ENCODE results near the gene SLC24A3.

Gene SLC24A3

DNA sequence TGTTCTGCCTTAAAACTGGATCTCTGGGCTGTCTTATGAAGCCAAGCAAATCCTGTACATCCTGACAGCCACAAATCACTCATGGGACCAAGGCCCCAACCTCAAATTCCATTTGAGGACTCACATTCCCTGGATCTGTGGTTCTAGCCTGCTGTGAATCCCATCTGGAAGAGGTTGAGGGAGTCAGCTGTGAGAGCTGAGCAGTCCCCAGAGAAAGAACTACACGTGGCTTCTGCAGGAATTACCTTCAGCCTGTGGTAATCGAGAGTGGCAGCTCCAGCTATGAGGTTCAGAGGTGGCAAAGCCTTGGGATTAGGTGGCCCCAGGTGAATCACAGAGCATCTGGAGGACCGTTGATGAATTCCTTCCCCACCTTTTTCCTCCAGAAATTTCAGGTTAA, 245.2 kb downstream of the SLC24A3 start:
- no peak for DNase-seq (ENCODE audit: low read depth in 2 of 2)

DNA sequence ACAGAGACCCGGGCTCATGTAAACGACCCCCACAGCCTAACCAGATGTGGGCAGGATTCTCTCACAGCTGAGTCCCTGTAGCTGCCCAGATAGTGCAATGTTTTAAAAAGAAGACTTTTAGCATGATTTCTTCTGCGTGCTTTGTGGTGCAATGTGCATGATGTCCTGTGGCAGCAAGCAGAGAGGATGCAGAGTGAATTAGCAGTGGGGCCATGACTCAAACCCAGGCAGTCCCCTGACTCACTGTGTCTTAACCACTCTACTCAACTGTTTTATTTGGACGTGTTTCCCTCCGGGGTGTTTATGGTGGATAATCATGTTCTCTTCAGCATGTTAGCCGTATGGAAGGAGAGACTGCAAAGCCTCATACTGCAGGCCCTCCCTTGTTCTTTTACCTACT, 247.9 kb downstream of the SLC24A3 start:
- DNase-seq (ENCODE audit: low read depth in 2 of 2), result no peak

DNA sequence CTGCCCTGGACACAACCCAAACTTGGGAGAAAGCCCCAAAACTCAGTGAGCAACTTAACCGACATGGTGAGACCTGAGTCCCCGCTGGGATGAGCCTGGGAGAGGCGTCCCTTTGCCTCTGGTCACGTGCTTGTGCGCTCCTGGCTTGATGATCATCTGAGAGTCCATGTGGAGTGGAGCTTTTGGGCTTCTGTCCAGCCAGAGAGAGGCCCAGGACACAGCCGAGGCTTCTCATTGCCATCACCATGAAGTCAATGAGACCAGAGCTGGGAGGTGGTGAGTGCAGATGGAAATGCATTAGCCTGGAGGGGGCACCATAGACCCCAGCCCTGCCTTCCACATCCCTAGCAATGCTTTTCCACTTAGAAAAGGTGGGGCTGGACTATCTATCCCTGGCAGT, 250.0 kb downstream of the SLC24A3 start:
- no peak for DNase-seq (ENCODE audit: low read depth in 2 of 2)

DNA sequence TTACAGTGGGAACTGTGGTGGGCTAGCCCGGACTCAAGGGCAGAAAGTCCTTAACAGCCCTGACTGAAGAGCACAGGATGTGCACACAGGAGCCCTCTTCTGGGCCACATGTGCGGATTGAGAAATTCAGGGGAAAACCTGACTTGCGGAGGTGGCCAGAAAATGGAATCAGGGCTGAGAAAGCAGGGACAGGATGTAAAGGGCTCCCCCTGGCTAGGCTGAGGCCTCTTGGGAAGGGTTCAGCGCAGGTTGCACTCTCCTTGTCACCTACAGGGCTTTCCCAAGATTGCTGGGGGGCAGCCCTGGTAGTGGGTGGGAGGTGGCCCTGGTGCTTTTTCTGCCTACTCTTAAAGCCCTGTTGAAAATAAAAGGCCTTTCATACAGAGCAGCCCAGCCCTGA, 251.2 kb downstream of the SLC24A3 start:
- no peak for DNase-seq (ENCODE audit: low read depth in 2 of 2)

DNA sequence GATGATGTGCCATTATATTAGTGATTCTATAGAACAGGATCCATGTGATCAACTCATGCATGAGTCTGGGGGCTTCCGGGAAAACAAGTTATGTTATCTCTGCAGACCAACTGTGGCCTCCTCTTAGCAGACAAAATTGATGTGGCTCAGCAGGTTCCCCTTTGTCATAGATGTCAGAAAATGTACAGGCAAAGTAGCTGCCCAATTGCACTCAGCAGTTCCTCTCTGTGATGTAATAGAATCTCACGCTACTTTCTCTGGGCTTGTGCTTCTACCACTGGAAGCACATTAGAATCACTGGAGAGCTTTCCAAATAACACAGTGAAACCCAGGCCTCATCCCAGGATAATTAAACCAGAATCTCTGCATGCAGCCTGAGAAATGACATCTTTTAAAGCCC, 253.1 kb downstream of the SLC24A3 start:
- DNase-seq (ENCODE audit: low read depth in 2 of 2), result no peak

DNA sequence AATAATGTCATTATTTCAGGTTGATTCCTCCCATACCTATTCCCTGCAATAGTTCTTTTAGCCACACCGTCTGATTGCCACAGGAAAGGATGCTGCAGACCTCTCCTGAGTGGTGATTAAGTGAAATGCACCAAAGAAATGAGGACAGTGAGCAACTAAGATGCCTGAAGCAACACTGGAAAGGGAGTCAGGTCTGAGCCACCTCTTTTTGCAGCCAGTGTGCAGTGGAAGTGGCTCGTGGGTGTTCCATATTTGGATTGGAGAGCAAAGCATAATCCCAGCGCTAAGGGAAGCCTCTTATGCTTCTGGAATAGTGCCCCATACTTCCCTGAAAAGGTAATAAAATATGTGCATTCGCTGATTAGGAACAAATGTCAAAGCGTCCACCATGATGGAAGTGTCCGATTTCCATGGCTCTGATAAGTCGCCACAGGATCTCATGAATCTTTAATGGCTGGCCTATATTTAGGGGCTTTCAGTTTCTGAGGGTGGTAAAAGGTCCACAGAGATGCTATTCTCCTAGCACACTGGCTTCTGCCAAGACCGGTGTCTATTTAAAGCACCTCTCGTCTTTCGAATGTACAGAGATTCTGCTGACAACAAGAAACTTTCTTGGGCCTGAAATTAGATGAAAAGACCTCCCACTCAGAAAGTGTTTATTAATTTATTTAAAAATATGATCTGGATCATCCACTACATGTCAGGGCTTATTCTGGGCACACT, 253.9 kb downstream of the SLC24A3 start:
- no peak for DNase-seq (ENCODE audit: low read depth in 2 of 2)

DNA sequence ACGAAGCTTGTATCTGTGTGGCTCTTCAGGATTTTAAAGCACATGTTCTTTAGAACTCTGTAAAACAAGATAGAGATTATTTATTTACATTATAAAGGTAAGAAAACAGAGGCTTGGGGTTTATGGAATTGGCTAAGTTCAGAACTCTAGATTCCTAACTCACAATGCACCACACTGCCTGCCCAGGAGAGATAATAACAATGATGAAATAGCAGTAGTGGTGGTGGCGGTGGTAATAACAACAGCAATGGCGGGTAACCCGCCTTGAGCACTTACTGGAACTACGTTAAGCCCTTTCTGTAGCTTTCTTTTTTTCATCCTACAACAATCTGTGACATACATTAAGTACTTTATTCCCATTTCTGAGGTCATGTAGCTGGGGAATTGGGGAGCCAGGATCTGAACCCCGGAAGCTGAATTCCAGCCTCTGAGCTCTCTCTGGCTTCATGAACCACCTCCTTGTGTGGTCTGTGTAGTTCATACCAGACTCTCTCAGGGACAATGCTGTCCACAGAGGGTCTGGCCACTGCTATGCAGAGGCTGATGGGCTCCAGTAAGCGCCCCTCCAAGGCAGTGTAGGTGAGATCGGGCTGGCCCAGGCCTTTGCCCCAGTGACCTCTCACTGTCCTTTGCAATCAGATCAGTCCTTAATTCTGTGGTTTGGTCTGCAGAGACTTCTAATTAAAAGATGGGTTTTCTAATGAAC, 260.9 kb downstream of the SLC24A3 start:
- DNase-seq (ENCODE audit: low read depth in 2 of 2), result no peak

DNA sequence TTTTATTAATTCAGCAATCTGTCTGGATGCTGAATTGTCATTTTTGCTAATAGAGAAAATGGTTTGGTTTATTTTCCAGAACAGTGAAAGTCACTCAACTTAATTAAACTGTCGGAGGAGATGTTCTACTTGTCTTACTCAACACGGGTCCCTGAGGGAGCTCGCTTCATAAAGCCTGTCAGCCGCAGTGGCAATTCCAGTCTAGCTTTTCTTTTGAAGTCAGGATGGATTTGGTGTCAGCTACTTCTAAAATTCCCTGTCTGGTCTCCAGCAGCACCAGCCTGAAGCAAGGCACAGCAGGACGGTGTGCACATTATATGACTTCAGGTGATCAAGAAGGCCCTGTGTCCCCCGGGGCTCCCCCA, 261.5 kb downstream of the SLC24A3 start:
- DNase-seq (ENCODE audit: low read depth in 2 of 2), result no peak

DNA sequence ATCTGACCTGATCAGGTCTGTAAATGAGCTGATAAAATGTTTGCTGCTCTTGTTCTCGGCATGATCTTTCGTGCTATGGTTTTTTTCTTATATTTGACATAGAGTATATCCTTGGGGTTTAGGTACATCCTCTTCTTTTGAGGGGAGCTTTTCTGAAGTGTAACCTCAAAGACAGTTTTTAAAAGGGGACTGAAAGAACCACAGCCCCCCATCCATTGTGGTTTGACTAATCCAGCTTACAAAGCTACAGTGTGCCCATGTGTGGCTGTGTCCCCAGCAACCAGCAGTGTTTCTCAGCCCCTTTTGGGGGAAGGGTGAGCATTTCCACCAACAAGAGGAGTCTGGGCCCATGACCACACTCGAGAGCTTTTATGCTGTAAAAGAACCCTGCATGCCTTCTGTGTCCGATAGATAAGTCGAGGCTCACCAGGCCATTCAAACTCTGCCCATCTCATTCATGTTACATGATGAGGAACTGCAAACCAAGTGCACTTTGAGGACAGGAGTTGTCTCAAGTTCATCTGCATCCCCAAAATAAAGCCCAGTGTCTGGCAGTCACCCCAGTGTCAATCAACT, 266.0 kb downstream of the SLC24A3 start:
- no peak for DNase-seq (ENCODE audit: low read depth in 2 of 2)

DNA sequence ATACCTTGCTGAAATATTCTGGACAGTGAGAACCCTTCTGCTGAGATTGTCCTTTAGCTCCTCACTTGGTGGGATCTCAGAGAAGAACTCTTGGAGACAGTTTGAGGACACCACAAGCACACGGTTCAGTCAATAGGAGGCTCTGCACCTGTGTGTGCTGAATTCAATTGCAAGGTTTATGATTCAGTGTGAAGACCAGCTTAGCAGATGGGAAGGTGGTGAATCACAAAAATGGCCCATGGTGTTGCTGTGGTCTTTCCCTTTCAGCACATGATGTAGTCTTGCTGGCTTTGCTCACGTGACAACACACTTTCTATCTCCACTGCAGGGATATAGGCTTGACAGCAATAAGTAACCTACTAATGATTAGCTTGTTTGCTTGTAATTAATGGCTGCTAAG, 270.3 kb downstream of the SLC24A3 start:
- no peak for DNase-seq (ENCODE audit: low read depth in 2 of 2)

DNA sequence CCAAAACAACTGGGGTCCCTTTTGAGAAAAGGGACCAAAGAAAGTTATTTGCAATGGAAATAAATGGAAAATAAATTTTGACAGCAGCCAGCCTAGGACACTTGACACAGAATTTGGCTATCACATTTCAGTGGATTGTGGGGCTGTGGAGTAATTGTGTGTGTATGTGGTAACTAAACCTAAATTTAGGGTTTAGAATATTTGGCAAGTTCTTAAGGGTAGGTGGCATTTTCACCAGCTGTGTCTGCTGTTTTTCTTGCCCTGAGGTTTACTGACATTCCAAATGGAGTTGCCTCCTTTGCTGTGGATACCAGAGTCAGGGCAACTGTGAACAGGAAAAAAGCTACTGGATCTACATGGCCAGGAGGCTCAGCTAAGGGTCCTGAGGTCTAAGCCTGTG, 270.9 kb downstream of the SLC24A3 start:
- no peak for DNase-seq (ENCODE audit: low read depth in 2 of 2)

DNA sequence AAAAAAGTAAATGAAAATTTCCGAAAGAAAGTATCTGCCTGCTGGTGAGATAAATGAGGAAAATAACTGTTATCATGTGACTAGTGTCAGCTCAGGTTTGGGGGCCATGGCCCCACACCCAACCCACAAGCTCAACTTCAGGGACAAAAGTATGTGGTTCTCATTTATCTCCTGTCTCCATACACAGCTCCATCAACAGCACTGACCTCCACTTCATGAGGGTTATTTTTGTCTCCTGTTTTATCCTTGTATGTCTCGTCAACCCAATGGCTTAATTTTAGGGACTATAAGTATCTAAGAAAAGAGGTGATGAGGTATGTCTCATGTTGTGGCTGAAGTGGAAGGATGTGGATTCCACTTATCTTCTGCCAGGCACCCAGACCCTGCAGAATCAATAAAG, 274.0 kb downstream of the SLC24A3 start:
- no peak for DNase-seq (ENCODE audit: low read depth in 2 of 2)

DNA sequence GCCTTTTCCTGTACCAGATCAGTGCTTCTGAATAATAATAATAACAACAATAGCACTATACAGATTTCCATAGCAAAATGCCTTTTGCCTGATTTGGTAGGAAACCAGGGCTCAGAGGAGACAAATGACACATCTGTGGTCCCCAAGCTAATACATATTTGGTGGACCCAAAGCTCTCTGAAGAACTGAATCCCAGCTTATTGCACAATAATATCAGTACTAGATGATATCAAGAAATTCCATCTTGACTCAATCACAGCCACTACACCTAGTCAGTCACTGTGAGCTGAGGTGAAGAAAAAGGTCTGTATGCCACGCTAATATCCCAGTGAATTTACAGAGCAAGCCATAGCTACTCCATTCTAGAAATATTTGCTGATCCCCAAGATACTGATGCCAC, 275.0 kb downstream of the SLC24A3 start:
- DNase-seq (ENCODE audit: low read depth in 2 of 2), result no peak

DNA sequence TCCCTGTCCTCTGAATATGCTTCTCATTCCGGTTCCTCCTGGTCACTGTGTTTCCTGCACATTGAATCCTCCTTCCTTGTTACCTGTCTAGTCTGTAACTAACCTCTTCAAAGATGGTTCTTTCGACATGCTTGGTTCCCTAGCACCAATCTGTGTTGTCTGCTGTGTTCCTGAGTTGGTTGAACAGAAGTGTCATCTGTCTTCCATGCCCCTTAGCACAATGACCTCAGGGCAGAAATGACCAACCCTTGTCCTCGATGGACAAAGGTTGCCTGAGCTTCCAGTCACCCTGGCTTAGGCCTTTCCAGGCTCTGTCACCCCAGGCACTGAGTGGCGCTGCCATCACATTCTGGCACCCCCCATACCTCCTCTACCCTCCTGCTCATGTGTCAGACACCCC, 278.8 kb downstream of the SLC24A3 start:
- no peak for DNase-seq (ENCODE audit: low read depth in 2 of 2)

DNA sequence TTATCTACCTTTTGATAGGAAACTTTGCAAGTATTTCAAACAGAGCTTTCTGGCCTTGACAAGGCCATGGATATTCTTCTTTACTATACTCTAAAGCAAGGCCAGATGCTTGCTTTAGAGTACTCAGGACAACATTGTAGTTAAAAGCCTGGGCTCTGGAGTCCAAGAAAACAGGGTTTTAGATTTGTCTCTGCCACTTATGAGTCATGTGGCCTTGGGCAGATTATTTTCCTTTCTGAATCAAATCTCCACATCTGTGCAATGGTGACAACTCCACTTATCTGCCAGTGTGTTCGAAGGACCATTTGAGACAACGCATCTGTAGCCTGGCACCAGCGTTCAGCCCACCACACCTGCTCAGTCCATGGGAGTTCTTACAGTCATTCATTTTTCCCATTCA, 279.7 kb downstream of the SLC24A3 start:
- no peak for DNase-seq (ENCODE audit: low read depth in 2 of 2)

DNA sequence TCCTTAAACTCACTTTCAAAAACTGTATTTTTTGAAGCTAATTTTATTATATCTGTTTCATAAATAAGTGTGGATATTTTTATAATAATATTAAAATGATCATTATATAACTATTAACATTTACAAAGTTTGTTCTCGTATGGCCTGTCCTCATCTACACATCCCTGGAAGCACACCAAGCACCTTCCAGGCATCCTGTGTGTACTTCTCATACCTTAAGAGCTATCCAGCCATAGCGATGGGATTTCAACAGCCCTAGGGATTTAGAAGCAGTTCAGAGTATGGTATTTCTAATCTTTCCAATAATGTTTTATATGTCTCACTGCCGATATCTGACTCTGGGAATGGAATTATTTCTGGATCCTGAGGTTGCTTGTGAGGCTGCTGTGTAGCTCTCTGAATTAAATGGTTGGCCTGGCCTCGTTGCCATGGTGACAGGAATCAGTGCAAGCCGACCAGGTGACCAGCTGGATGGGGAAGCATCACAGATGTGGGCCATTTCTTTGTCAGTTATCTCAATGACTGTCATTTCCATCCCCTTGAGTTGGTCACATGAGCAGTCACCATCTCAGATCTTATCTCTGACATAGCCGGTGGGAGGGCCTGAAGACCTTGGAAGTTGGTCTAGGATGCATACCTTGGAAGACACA, 280.4 kb downstream of the SLC24A3 start:
- DNase-seq (ENCODE audit: low read depth in 2 of 2), result no peak

DNA sequence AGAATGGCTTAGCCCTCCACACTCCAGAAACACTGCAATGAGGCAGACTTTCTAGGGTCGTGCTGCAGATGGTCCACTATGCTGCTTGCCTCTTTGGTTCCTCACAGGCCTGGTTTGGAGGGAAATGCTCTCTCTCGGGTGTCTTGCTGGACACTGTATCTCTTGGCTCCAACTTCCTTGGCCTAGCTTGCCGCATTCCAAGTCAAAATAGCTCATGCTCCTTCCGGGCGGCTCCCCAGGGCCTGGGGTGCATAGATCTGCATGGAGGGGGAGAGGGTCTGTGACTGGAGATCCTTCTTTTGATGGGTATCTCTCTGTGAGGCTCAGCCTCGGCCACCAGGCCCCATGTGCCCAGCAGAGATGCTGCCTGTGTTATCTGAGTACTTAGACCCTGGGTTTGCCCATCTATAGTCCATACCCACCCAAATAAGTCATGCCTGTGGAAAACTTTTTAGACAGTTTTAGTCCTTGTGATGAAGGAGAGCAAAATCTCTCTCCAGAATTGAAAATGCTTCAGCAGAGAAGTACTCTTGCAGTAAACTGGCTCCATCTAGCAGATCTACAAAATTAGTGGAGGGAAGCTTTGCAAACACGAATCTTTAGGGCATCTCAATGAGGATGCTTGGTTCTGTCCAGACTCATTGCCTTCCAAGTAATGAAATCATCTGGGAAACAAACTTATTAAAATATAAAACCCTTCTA, 281.5 kb downstream of the SLC24A3 start:
- no peak for DNase-seq (ENCODE audit: low read depth in 2 of 2)

DNA sequence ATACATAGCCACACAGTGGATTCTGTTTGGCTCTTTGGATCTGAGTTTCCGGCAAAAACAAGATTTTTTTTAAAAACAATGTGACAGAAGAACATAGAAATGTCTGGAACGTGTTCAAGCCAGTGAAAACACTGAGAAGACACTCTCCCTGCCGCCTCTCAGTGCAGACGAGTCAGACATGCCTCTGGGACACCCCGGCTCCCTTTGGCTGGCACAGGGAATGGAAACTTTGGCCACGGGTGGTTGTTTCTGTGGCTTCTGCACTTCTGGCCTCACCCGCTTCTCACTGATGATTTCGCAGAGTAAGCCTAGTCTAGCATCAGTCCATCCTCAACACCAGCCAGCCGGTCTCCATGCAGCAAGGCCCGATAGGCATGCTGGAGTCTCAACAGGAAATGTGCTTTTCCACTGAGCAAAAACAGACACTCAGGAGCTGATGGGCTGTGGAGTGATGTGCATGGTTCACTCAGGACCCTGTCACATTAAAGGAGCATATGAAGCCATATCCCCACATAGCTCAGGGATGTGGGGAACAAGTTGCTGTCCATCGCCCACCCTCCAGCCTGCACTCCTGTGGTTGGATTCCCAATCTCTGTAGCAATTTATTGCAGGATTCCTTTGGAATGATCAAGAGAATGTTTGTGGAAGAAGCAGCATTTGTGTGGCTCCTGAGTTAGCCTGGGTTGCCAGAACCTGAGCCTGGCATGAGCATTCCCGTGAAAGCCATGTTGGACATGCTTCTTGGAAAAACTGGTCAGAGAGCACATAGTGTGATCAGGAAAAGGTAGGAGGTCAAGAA, 283.7 kb downstream of the SLC24A3 start:
- no peak for DNase-seq (ENCODE audit: low read depth in 2 of 2)

DNA sequence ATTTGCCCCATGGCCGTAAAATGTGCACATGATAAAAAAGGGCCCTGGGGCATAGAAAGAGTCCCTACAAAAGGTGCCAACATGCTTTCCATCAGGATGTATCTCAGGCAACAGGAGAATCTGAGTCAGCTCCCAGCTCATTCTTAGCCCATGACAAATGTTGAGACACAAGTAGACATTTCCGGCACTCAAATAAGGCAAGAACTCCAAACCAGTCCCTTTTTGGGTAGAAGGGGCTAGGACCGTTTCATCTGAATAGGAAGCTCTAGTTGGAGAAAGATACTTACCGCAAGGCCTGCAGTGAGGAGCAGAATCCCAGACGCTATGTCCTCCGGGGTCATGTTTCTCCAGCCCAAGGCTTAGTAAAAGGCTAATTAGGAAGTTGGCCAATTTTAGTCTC, 284.6 kb downstream of the SLC24A3 start:
- no peak for DNase-seq (ENCODE audit: low read depth in 2 of 2)

DNA sequence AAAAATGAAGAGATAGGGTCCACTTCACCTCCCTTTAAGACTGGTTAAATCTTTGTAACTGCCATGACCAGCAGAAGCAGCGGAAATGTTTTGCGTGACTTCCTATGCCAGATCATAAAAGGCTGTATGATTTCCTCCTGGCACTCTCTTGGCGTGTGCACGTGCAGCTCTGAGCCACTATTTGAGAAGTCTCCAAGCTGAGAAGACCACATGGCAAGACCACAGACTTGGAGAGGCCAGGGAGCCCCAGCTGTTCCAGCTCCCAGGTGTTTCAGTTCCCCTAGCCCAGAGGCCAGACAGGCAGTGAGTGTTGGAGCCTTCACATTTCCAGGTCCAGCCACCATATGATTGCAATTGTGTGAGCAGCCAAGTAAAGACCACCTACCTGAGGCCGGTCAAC, 286.3 kb downstream of the SLC24A3 start:
- no peak for DNase-seq (ENCODE audit: low read depth in 2 of 2)

DNA sequence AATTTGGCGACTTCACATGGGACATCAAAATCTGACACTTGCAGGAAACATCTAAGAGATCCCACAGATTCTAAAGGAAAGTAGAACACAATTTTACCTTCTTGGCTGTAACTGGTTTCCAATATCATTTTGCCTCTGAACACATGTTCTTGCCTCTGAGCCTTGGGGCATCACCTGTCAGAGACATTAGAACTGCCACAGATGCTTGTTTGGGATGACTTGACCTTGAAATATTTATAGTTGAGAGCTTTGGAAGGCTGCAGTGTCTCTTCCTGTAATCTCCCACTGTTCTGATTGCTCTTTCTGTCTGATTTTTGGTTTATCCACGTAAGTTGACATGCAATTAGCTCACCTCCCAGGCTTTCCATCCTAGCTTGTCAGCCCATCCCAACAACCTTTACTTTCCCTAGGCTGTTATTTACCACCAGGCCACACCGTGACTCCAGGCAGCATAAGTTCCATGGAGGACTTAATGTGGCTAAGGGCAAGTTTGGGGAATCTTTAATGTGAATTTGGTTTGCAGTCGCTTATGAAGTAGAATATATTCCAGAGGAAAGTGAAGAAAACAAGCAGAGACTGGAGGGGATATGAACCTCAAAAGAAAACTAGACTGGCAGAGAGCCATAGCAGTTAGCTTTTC, 289.2 kb downstream of the SLC24A3 start:
- no peak for DNase-seq (ENCODE audit: low read depth in 2 of 2)
